ENCODE data around the gene GHRH. TPM values are rescaled to one million over a fixed set of nuclear protein-coding genes. Genes with fewer than 3 reads are reported as not detected.

GHRH gene
- total and polyA plus RNA-seq, 2 donors (not counting 1 experiment from before 2014, with no cell fraction given), result not detected

DNA sequence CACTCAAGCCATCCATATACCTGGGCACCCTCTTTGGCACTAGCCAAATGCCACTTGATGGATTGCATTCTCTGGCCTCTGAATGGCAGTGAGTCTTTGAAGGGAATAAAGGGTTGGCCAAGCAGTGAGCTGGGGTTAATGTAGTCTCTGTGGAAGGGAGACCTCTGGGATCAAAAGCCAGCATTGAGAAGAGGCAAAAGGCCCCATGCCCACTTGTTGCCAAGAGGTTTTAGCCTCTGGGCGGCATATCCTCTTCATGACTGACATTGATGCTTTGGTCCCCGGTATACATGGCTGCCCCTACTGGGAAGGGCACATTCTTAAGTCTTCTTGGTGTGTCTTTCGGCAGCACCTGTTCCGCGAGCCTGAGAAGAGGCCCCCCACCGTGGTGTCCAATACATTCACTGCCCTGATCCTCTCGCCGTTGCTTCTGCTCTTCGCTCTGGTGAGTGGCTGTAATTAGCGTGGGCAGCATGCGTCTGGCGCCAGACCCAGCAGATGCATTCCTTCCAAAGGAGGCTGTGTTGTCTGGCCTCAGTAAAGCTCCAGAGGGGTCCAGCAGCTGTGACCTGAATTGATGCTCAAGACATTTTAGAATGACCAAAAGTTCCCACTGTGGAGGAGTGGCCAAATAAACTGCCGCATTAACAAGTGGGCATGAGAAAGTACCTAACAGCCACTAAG is 29.5 kb downstream of the GHRH start:
- ChIA-PET POLR2A (interaction anchor here (0.5 kb wide), 1 partner anchor 300 kb away, joined by 3 read pairs; no protein-coding TSS in a partner anchor), CTCF (interaction anchor here (1.6 kb wide), 1 partner anchor 36 kb away, joined by 3 read pairs; no protein-coding TSS in a partner anchor)
- no peak for ATAC-seq (ENCODE audit: low read depth)
- Histone ChIP-seq H3K36me3 (replicated peaks in 1 of 2; ENCODE audit: control extremely low read depth in 1 of 2, control insufficient read depth in 1 of 2, extremely low read depth in 1 of 2, insufficient read depth in 2 of 2, low read length in 1 of 2) (peaks cover 9 to 93% of the 10 kb centered on the region in 2 experiments), H3K27me3 (replicated peaks in 1 of 4; ENCODE audit: control extremely low read depth in 1 of 4, control insufficient read depth in 3 of 4, insufficient read depth in 4 of 4, low read length in 3 of 4) (no peaks in the 10 kb centered on the region), H3K9me3 (ENCODE audit: control extremely low read depth in 1 of 3, control insufficient read depth in 2 of 3, insufficient read depth in 1 of 3, low read length in 2 of 3) (no peaks in the 10 kb centered on the region), H3K4me1 (ENCODE audit: control insufficient read depth in 2 of 2, insufficient read depth in 2 of 2, low read length in 2 of 2) (no peaks in the 10 kb centered on the region), H3K79me2 (ENCODE audit: control insufficient read depth, insufficient read depth, low read length) (no peaks in the 10 kb centered on the region), H3K27ac (ENCODE audit: low read length in 2 of 2) (no peak overlapping the region), H3K4me2 (replicated peaks; ENCODE audit: low read depth, low read length, poor library complexity, severe bottlenecking) (no peak overlapping the region), H3K9ac (ENCODE audit: low read length) (no peak overlapping the region), H2AFZ (ENCODE audit: insufficient read depth, low read depth, low read length, poor library complexity, severe bottlenecking) (no peak overlapping the region), H3K4me3 (ENCODE audit: control extremely low read depth in 1 of 5, extremely low read depth in 1 of 5, insufficient read depth in 1 of 5, low read depth in 2 of 5, low read length in 4 of 5) (no peak overlapping the region), H4K20me1 (ENCODE audit: control insufficient read depth, insufficient read depth, low read length, poor library complexity, severe bottlenecking) (no peaks in the 10 kb centered on the region)
- TF ChIP-seq, protein P1, sequence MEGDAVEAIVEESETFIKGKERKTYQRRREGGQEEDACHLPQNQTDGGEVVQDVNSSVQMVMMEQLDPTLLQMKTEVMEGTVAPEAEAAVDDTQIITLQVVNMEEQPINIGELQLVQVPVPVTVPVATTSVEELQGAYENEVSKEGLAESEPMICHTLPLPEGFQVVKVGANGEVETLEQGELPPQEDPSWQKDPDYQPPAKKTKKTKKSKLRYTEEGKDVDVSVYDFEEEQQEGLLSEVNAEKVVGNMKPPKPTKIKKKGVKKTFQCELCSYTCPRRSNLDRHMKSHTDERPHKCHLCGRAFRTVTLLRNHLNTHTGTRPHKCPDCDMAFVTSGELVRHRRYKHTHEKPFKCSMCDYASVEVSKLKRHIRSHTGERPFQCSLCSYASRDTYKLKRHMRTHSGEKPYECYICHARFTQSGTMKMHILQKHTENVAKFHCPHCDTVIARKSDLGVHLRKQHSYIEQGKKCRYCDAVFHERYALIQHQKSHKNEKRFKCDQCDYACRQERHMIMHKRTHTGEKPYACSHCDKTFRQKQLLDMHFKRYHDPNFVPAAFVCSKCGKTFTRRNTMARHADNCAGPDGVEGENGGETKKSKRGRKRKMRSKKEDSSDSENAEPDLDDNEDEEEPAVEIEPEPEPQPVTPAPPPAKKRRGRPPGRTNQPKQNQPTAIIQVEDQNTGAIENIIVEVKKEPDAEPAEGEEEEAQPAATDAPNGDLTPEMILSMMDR (IDR thresholded peaks at IDR 0.05), result no peak
- no peak for TF ChIP-seq EZH2 (IDR thresholded peaks at IDR 0.05; ENCODE audit: borderline replicate concordance, insufficient read depth, low read depth, low read length, poor library complexity, severe bottlenecking)
- no peak overlapping the region for H3K27ac Mint-ChIP-seq
- 96% methylated on average over 13 of the region's 13 CpGs for WGBS (ENCODE audit: insufficient coverage)
- intact Hi-C loops (cut with micrococcal nuclease), result no loop called here
- H3K4me3 Mint-ChIP-seq, result no peak overlapping the region
- no peaks in the 10 kb centered on the region for H3K27me3 Mint-ChIP-seq
- no peaks in the 10 kb centered on the region for H3K9me3 Mint-ChIP-seq (ENCODE audit: insufficient read depth)
- H3K4me1 Mint-ChIP-seq, result no peaks in the 10 kb centered on the region
- DNase-seq, result no peak

DNA sequence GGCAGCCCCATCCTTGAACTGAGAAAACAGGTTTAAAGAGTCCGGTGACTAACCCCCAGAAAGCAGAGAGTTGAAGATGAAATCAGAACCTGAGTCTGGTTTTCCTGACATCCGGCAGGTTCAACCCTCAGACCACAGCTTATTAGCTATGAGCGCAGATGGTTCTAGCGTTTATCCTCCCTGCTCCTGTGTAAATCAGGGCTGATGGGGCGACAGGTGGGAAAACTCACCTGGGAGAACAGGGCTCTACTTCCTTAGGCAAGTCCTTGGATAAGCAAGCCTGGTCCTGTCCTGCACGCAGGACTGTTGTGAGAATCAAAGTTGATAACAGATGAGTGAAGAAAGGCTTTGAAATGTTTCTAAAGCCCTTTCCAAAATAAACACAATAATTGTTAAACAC is 31.4 kb downstream of the GHRH start:
- no peaks in the 10 kb centered on the region for H3K79me2 ChIP-seq (ENCODE audit: control insufficient read depth, insufficient read depth, low read length)
- no peaks in the 10 kb centered on the region for H3K9me3 ChIP-seq (ENCODE audit: control extremely low read depth in 1 of 3, control insufficient read depth in 2 of 3, insufficient read depth in 1 of 3, low read length in 2 of 3)
- DNase-seq (no peak), ATAC-seq (ENCODE audit: low read depth) (no peak)
- no peak overlapping the region for H2AFZ ChIP-seq (ENCODE audit: insufficient read depth, low read depth, low read length, poor library complexity, severe bottlenecking)
- no peak overlapping the region for H3K4me3 Mint-ChIP-seq
- H3K9ac ChIP-seq (ENCODE audit: low read length), result no peak overlapping the region
- H3K27me3 ChIP-seq (replicated peaks in 1 of 4; ENCODE audit: control extremely low read depth in 1 of 4, control insufficient read depth in 3 of 4, insufficient read depth in 4 of 4, low read length in 3 of 4), result no peaks in the 10 kb centered on the region
- H3K9me3 Mint-ChIP-seq (ENCODE audit: insufficient read depth), result no peaks in the 10 kb centered on the region
- ChIA-PET CTCF (interaction anchor here (0.8 to 1.8 kb wide), 2 partner anchors 28 to 303 kb away, joined by 3 to 4 read pairs; no protein-coding TSS in a partner anchor), POLR2A (no interaction called here)
- H3K4me3 ChIP-seq (ENCODE audit: control extremely low read depth in 1 of 5, extremely low read depth in 1 of 5, insufficient read depth in 1 of 5, low read depth in 2 of 5, low read length in 4 of 5), result no peak overlapping the region
- H3K27ac ChIP-seq (ENCODE audit: low read length in 2 of 2), result no peak overlapping the region
- H3K27ac Mint-ChIP-seq, result no peak overlapping the region
- no peaks in the 10 kb centered on the region for H3K4me1 Mint-ChIP-seq
- TF ChIP-seq EZH2 (IDR thresholded peaks at IDR 0.05; ENCODE audit: borderline replicate concordance, insufficient read depth, low read depth, low read length, poor library complexity, severe bottlenecking), result no peak
- intact Hi-C loops (cut with micrococcal nuclease), result no loop called here
- H3K4me1 ChIP-seq (ENCODE audit: control insufficient read depth in 2 of 2, insufficient read depth in 2 of 2, low read length in 2 of 2), result no peaks in the 10 kb centered on the region
- H3K27me3 Mint-ChIP-seq, result no peaks in the 10 kb centered on the region
- H4K20me1 ChIP-seq (ENCODE audit: control insufficient read depth, insufficient read depth, low read length, poor library complexity, severe bottlenecking), result no peaks in the 10 kb centered on the region
- H3K4me2 ChIP-seq (replicated peaks; ENCODE audit: low read depth, low read length, poor library complexity, severe bottlenecking), result no peak overlapping the region
- peaks cover 6 to 94% of the 10 kb centered on the region in 2 experiments for H3K36me3 ChIP-seq (replicated peaks in 1 of 2; ENCODE audit: control extremely low read depth in 1 of 2, control insufficient read depth in 1 of 2, extremely low read depth in 1 of 2, insufficient read depth in 2 of 2, low read length in 1 of 2)
- WGBS (ENCODE audit: insufficient coverage), result 95% methylated on average over 5 of the region's 6 CpGs
